NK-92 treated with Interleukin-12 subunit alpha and Interleukin-12 subunit beta, amount 100 ng/mL, for 24 hours (cell line): ENCODE data around the gene LENG1.

ENCODE experiments used
- DNase-seq: peaks from one replicate; lab custom pipeline; 2025; lab: John Stamatoyannopoulos, UW

LENG1 gene

GRCh38 chr19:54164369-54165068 is 5.0 kb upstream of the LENG1 start:
- DNase-seq, result no peak

GRCh38 chr19:54162884-54163283 is 3.4 kb upstream of the LENG1 start:
- DNase-seq, result no peak

- DNase-seq, result no peak
These were observed 2.8 kb upstream of the LENG1 start for GRCh38 chr19:54162241-54162805.

- DNase-seq, result no peak
These were observed 1.3 kb upstream of the LENG1 start for GRCh38 chr19:54160854-54161253.

- no peak for DNase-seq
These were observed 776 bp upstream of the LENG1 start for GRCh38 chr19:54160182-54160811.

- no peak for DNase-seq
These were observed 639 bp downstream of the LENG1 start for GRCh38 chr19:54158812-54159351.

GRCh38 chr19:54156953-54157352 is 2.6 kb downstream of the LENG1 start:
- no peak for DNase-seq

- DNase-seq, result no peak
These were observed 3.0 kb downstream of the LENG1 start for GRCh38 chr19:54156490-54156889.

- no peak for DNase-seq
These were observed 3.8 kb downstream of the LENG1 start for GRCh38 chr19:54155694-54156093.

GRCh38 chr19:54154603-54155345 is 4.7 kb downstream of the LENG1 start:
- no peak for DNase-seq

- no peak for DNase-seq
These were observed 5.7 kb downstream of the LENG1 start for GRCh38 chr19:54153731-54154326.

GRCh38 chr19:54152878-54153524 is 6.5 kb downstream of the LENG1 start:
- no peak for DNase-seq

- DNase-seq, result no peak
These were observed 7.3 kb downstream of the LENG1 start for GRCh38 chr19:54152267-54152666.

GRCh38 chr19:54151362-54152035 is 8.0 kb downstream of the LENG1 start:
- no peak for DNase-seq

GRCh38 chr19:54149021-54149812 is 10.3 kb downstream of the LENG1 start:
- no peak for DNase-seq

GRCh38 chr19:54148158-54148557 is 11.4 kb downstream of the LENG1 start:
- DNase-seq, result no peak

GRCh38 chr19:54147676-54148075 is 11.8 kb downstream of the LENG1 start:
- DNase-seq, result no peak

- no peak for DNase-seq
These were observed 13.9 kb downstream of the LENG1 start for GRCh38 chr19:54145541-54146158.

GRCh38 chr19:54142166-54142780 is 17.2 kb downstream of the LENG1 start:
- no peak for DNase-seq
